ENCODE results near the gene PRXL2A. TPM values are rescaled to one million over a fixed set of nuclear protein-coding genes. Genes with fewer than 3 reads are reported as not detected.
"Not testable (repeated sequence)": the region's sequence is repeated elsewhere in the genome, so short reads cannot be mapped to it uniquely, and the experiment has no call there.

PRXL2A gene
- total RNA-seq, 1 donor from 2014 or later = 121 TPM

DNA sequence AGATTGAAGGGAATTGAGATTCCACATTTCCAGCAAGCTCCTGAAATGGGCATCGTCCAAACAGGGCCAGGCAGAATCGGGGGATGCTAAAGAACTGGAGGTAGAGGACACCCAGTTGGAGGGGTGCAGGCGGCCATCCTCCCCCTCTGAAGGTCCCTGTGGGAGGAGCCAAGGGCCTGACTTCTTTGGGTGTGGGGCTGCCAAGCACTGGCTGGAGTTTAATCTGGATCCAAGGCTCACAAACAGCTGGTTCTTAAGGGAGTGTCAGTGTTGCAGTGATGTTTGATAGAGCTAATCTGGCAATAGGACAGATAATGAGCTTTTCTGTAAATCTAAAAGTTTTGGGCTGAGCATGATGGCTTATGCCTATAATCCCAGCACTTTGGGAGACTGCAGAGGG is 66.6 kb downstream of the PRXL2A start:
- no peak for DNase-seq (ENCODE audit: low read depth)

DNA sequence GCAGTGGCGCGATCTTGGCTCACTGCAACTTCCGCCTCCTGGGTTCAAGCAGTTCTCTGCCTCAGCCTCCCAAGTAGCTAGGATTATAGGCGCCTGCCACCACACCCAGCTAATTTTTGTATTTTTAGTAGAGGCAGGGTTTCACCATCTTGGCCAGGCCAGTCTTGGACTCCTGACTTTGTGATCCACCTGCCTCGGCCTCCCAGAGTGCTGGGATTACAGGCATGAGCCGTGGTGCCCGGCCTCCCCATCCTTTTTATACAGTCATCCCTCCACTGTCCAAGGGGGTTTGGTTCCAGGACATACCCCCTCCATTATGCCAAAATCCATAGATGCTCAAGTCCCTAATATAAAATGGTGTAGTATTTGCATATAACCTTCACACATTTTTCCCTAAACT is 67.3 kb downstream of the PRXL2A start:
- DNase-seq (ENCODE audit: low read depth) = not testable (repeated sequence)

DNA sequence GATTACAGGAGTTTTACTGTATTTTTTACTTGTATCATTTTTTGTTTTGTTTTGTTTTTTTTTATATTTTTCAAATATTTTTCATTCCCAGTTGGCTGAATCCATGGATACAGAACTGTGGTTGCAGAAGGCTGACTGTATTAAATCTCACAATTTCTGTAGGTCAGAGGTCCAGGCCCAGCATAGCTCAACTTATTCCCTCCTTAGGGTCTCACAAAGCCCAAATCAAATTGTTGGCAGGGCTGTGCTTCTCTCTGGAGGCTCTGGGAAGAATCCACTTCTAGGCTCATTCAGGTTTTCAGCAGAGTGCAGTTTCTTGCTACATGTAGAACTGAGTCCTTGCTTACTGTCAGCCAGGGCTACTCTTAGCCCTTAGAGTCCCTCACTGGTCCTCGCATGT is 68.3 kb downstream of the PRXL2A start:
- DNase-seq (ENCODE audit: low read depth) = no peak

DNA sequence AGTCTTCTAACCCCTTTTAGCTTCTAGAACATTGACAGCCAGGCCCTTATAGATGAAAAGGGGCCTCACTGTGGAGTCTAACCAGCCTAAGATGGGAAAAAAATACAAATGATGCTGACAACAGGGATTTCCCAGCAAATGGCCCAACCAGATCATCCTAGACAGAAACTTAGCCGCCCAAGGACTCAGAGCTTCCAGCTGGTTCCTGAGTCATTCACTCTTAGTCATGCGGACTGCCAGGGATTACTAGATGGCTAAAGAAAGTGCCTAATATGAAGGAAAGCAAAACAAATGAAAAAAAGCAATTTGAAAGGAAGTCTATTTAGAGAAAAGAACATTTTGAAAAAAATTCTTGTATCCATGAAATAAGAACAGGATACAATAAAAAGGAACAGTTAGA is 69.5 kb downstream of the PRXL2A start:
- DNase-seq (ENCODE audit: low read depth) = peak; percentile 93

DNA sequence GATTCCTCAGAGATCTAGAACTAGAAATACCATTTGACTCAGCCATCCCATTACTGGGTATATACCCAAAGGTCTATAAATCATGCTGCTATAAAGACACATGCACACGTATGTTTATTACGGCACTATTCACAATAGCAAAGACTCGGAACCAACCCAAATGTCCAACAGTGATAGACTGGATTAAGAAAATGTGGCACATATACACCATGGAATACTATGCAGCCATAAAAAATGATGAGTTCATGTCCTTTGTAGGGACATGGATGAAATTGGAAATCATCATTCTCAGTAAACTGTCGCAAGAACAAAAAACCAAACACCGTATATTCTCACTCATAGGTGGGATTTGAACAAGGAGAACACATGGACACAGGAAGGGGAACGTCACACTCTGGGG is 72.0 kb downstream of the PRXL2A start:
- DNase-seq (ENCODE audit: low read depth) = not testable (repeated sequence)

DNA sequence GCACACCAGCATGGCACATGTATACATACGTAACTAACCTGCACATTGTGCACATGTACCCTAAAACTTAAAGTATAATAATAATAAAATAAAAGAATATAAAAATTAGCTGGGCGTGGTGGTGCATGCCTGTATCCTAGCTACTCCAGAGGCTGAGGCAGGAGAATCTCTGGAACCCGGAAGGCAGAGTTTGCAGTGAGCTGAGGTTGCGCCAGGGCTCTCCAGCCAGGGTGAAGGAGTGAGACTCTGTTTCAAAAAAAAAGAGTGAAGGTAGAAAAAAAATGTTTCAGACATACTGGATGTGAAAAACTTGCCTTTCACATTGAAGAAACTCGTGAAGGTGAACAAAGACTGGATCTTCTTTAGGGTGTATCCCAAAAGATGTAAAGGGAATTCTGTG is 72.5 kb downstream of the PRXL2A start:
- DNase-seq (ENCODE audit: low read depth) = no peak

DNA sequence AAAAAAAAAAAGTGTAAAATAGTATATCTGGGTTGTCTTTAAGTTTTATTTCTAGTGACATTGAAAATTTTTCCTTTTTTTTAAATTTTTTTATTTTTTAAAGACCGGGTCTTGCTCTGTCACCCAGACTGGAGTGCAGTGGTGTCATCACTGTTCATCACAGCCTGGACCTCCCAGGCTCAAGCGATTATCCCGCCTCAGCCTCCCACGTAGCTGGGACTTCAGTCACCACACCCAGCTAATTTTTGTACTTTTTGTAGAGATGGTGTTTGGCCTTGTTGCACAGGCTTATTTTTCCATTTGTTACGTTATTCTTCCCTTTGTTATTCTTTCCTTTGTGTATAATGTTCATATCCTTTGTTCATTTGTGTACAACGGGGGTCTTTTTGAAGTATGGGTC is 75.9 kb downstream of the PRXL2A start:
- DNase-seq (ENCODE audit: low read depth) = no peak

DNA sequence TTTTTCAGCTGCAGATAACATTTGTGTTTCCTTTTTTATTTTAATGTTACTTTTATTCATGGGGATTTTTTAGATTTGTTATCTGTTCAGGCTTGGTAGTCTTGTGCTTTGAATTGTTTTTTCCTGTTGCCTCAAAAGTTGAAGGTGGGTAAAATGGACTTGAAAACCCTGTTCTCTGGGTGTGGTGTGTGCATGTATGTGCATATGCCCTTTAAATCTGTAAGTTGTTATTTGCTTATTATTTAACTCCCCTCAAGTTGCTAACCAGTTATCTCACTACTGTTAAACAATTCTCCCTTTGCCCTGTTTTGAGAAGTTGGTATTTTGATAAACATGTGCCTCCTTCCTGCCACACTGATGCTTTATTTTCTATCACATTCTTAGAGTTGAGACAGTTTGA is 76.3 kb downstream of the PRXL2A start:
- no peak for DNase-seq (ENCODE audit: low read depth)

DNA sequence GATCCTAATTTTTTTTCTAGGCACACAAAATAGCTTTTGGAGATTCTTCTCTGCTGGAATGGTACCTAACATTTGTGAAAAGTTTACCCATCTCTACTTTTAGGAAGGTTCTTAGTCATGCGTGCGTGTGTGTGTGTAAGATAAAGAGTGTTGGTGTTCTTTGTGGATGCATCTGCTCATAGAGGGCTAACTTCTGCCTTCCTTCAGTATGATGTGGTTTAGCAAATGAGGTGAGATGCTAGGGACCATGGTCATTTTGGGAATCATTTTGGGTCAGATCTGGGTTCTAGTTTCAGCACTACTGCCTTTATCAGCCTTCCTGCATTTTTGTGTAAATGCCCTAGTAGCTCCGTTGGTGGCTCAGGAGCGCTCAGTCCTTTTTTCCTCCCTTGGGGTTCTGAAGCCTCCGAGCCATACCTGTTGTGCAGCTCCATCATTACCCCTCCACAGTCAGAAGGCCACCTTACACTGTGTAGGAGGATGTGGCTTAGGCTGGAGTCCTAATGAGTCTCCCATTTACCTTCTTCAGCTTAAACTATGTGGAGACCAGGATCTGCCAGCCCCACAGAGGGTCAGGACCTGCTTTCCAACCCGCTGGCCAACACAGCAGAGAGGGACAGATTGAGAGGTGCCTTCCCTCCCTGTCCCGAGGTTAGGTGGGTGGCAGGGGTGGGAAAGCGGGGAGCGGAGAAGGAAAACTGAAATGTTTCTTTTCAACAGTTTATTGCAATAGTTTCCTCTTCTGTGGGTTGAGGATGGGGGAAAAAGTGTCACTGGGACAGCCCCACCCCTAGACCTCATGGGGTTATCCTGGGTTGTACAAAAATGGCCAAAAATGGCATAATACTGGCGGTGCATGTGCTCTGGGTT is 77.0 kb downstream of the PRXL2A start:
- DNase-seq (ENCODE audit: low read depth) = no peak

DNA sequence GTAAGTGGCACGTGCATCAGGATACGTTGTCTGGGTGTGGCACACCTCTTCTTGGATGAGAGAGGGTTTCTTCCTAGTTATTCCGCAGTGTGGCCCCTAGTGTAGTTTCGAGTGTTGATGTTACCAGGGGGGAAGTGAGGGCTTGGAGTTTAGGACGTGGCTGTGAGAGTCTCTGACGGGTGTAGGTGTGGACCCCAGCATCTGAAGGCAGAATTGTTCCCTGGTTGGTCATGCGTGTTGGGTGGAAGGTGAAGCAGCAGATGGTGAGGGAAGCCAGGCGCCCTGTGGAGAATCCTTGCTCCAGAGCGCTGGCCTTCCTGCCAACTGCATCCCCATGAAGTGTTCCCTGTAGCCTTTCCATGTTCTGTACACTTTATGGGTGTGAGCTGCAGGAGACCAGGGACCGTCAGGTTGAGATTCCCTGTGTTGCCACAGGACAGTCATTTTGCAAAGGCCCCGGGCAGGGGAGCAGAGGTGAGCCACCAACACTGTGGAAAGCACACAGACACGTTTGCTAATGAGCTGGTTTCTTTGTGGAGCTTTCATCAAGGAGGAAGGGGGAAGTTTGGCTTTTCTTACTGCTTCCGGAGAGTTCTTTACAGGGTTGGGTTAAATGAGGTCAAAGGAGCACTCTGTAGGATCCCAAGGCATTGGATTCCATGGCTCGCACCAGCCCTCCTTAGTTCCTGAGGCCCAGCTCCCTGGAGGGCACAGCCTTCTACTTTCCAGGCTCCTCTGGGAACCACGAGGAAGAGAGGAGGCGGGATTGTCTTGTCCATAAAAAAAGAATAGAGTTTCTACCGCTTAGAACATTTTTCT is 77.8 kb downstream of the PRXL2A start:
- no peak for DNase-seq (ENCODE audit: low read depth)

Other genes with a start within 250 kb of the PRXL2A start
- 70.8 and 102 TPM in 2 replicates for gene ANXA11, start 203.0 kb upstream of the PRXL2A start, total RNA-seq
- gene MAT1A, start 118.9 kb upstream of the PRXL2A start, total RNA-seq = 0.15 TPM in 1 of 2 replicates, not detected in the other
- gene DYDC1, start 51.8 kb upstream of the PRXL2A start, total RNA-seq = not detected in 2 replicates
- 0.15 and 0.87 TPM in 2 replicates for gene DYDC2, start 51.8 kb upstream of the PRXL2A start, total RNA-seq
- gene TSPAN14, start 45.8 kb downstream of the PRXL2A start, total RNA-seq = 51.4 and 199 TPM in 2 replicates
- under 0.01 TPM in 1 of 2 replicates, not detected in the other for gene SH2D4B, start 129.4 kb downstream of the PRXL2A start, total RNA-seq

Data from renal cortical epithelial cell (primary cell).